Measurements from ENCODE around the gene KNL1. TPM values are rescaled to one million over a fixed set of nuclear protein-coding genes. Genes with fewer than 3 reads are reported as not detected.
A peak's percentile ranks its signal among the peaks of the same experiment; 100 is the strongest.
"Not testable (repeated sequence)": the region's sequence is repeated elsewhere in the genome, so short reads cannot be mapped to it uniquely, and the experiment has no call there.

KNL1 gene
- total RNA-seq, 1 donor from 2014 or later = 1.7 TPM

DNA sequence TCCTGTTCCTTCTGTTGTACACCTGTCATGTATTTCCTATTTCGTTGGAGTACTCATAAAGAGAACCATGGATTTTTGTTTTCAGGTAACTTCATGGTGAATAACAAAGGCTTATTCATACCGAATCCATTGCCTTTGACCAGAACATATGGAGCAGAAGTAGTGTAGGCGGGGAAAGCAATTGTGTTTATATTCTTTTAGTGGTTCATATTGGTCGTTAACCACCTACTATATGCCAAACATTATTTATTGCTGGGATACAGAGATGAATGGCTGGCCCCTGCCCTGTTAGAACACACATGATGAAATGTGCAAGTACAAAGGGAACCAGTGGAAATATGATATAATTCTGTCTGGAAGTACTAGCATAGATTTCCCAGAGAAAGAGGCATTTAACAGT is 15.2 kb upstream of the KNL1 start:
- DNase-seq (ENCODE audit: low spot score) (no peak), ATAC-seq (no peak)

DNA sequence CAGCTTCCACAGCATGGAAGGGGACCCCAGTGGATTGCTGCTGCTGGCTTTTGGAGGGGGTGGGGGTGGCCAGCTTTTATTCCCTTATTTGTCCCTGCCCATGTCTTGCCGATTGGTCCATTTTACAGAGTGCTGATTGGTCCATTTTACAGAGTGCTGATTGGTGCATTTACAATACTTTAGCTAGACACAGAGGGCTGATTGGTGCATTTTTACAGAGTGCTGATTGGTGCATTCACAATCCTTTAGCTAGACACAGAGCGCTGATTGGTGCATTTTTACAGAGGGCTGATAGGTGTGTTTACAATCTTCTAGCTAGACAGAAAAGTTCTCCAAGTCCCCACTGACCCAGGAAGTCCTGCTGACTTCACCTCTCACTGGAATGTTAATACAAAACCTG is 12.3 kb upstream of the KNL1 start:
- not testable (repeated sequence) for ATAC-seq; DNase-seq (ENCODE audit: low spot score)

DNA sequence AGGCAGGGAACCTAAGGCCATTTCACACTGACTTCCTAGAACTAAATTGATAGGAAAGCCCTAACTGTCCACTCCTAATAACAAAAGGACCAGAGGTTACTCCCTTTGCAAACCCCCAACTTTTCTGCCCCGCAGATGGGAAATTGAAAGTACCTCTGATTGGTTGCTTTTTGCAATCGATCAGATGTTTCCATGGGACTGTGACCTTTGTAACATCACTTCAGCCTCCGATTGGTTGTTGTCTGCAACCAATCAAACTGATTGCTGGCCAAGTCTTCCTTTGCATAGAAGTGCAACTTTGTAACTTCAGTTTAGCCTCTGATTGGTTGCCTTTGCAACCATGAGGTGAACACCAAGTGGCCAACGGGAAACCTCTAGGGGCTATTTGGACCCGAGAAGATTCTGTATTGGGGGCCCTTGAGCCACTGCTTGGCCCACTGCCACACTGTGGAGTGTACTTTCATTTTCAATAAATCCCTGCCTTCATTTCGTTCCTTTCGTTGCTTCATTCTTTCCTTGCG is 11.3 kb upstream of the KNL1 start:
- ATAC-seq = peak; percentile 91

DNA sequence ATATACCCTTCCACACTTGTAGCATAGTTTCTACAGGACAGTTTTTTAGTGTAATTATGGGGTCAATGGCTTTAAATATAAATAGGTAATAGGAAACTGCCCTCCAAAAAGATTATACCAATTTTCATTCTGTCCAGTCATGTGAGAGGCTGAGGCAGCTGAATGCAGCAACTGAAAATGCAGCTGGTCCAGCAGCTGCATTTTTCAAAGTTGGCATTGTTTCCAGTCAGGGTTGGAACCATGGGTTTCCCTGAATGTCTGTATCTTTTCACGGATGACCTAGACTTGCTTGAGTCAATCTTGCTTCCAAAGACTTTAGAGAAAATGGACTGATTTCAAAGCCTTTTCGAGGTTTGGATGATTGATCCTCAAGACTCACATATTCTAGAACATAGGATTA is 9.9 kb upstream of the KNL1 start:
- ATAC-seq (no peak), DNase-seq (ENCODE audit: low spot score) (no peak)

More for the DNA sequence above, 11.3 kb upstream of the KNL1 start:
- peak; percentile 86 for DNase-seq (ENCODE audit: low spot score)

DNA sequence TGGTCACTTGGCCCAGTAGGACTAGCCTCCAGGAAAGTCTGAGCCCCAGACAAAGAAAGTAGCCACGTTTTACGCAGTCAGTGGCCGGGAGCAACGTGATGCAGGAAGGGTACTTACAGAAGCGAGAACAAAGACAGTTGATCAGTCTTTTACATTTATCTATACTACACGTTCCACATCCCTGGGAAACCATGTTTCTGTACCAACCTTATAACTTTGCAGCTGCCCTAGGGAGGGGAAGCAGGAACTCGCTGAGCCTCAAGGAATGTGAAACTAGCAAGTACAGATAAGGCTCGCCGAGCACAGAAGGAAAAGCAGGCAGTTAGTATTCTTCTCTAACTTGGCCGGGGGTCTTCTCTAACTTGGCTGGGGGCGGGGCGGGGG is 3.4 kb upstream of the KNL1 start:
- DNase-seq (ENCODE audit: low spot score) = peak; percentile 12
- no peak for ATAC-seq

DNA sequence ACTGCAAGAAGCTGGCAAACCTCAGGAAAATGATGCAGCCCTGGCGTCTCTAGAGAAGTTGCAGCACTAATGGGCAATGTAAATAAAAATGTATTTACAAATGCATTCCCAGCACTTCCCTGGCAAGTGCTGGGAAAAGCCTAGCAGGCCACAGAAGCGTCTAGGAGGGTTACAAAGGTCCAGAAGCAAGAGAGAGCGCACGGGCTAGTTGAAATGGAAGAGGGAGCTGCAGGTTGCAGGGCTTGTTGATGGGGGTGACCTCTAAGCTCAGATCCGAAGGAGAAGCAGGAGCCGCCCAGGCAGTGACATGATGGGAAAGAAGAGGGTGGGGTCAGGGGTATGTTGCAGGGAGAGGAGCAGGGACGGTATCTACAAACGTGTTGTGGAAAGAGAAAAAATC is 2.7 kb upstream of the KNL1 start:
- ATAC-seq = no peak

DNA sequence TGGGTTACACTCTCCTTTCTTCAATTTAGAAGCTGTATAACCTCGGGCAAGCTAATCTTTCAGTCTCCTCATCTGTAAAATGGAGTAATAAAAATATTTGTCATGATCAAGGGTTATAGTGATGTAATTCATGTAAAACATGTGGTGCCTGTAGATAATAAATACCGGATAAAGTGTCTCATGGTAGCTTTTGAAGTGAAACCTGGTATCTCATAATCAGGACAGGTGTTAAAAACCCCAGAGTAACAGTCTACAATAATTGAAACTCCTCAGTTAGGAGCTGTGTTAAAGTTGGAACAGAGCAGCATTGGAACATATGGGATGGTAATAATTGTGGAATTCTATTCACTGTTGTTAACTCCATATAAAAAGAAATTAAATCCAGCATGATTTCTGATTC is 884 bp upstream of the KNL1 start:
- ATAC-seq (no peak), DNase-seq (ENCODE audit: low spot score) (no peak)

More for the DNA sequence above, 2.7 kb upstream of the KNL1 start:
- peak; percentile 21 for DNase-seq (ENCODE audit: low spot score)

DNA sequence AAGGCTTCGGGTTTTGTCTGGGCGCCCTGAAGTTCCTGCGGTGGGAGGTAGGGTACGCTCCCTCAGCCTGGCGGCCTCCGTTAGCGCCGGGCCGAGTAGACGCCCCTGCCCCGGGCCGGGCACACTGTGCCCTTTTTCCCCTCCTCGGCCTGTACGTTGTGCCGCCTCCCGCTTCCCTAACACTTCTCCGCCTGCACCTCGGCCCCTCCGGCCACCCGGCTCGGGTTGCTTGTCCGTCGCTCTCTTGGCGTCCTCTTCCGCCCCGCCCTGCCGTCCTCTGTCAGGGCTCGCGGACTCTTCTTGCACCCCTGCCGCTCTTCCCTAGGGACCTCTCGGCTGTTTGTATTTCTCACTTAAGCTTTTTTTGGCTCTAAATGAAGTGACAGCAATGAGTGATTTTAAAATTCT is 384 bp downstream of the KNL1 start:
- ATAC-seq (peak; percentile 70), DNase-seq (ENCODE audit: low spot score) (peak; percentile 64)

DNA sequence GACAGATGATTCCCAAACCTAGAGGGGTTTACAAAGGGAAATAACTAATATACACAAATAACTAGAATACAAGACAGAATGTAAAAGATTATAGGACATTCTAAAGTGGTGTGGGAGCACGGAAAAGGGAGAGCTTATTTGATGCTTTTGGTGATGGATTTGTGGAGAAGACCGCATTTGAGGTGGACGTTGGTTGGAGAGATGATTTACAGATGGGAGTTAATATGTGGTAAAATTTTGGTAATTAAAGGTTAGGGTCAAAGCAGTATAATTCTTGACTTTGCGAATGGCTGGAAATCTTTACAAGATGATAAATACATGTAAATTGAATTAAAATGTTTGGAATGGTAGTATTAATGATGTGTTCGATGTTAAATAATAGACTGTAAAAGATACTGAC is 1.2 kb downstream of the KNL1 start:
- DNase-seq (ENCODE audit: low spot score) (no peak), ATAC-seq (no peak)

DNA sequence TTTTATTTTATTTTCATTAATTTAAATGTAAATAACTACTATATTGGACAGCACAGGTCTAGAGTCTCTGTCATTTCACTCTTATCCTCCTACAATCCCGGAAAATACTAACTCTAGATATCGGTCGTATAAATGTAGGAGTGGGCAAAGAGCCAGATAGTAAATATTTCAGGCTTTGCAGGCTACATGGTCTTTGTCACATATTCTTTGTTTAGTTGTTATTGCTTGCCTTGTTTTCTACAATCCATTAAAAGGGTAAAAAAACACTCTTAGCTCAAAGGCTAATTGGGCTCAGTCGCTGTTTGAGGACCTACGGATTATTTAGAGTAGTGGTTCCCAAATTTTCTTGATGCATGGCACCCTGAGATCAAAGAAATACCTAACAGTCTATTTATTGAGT is 1.7 kb downstream of the KNL1 start:
- no peak for ATAC-seq
- DNase-seq (ENCODE audit: low spot score) = no peak

DNA sequence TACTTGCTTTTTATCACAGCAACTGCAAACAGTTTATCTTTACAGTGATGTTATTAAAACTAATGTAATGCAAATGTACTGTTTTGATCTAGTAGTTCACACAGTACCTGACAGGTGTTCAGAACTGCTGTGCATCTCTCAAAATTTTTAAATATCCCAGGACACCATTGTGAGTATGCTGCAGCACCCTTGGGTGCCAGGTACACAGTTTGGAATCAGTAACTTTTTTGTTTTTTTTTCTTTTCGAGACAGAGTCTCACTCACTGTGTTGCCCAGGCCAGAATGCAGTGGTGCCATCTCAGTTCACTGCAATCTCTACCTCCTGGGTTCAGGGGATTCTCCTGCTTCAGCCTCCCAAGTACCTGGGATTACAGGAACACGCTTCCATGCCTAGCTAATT is 3.0 kb downstream of the KNL1 start:
- ATAC-seq = no peak
- no peak for DNase-seq (ENCODE audit: low spot score)

DNA sequence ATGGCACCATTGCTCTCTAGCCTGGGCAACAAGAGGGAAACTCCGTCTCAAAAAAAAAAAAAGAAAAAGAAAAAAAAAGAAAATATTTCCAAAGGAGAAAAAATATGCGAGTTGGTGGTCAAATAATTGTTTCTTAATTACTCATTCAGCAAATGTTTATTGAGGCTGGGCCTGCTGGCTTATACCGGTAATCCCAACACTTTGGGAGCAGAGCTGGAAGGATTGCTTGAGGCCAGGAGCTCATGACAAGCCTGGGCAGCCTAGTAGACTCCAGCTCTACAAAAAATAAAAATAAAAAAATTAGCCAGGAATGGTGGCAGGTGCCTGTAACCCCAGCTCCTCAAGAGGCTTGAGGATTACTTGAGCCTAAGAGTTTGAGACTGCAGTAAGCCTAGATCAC is 4.1 kb downstream of the KNL1 start:
- no peak for DNase-seq (ENCODE audit: low spot score)
- ATAC-seq = no peak

DNA sequence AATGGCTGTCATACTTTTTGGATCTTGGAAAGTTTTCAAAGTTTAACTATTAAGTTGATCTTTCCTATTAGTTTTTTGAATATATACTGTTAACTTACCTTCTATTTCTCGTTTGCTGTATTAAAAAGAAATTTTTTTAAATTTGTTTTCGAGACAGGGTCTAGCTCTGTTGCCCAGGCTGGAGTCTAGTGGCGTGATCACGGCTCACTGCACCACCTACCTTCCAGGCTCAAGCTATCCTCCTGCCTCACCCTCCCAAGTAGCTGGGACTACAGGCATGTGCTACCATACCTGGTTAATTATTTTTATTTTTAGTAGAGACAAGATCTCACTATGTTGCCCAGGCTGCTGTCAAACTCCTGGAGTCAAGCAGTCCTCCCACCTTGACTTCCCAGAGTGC is 4.6 kb downstream of the KNL1 start:
- no peak for ATAC-seq
- DNase-seq (ENCODE audit: low spot score) = no peak

DNA sequence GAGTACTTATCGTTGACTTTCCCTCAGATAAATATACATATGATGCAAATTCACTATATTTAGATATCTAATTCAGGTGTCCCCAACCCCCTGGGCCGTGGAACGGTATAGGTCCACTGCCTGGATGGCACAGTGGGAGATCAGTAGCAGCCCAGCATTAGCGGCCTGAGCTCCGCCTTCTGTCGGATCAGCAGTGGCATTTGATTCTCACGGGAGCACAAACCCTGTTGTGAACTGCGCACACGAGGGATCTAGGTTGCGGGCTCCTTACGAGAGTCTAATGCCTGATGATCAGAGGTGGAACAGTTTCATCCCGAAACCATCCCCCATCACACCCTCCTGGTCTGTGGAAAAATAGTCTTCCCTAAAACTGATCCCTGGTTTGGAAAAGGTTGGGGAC is 6.9 kb downstream of the KNL1 start:
- ATAC-seq = no peak
- DNase-seq (ENCODE audit: low spot score) = no peak

DNA sequence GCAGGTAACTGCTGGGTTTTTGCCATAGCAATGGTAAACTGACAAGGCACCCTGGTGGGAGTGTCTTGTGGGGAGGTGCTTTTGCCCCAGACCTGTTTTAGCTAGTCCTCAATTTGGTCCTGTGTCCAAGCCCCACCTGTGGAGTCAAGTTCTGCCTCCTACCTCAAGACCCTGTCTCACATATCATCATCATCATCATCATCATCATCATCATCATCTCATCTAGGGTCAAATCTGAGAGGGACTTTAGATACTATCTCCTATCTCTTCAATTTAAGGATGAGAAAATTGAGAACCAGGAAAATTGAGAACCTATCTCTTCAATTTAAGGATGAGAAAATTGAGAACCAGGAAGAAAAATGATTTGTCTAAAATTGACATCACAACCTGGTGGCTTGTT is 9.9 kb downstream of the KNL1 start:
- ATAC-seq (no peak), DNase-seq (ENCODE audit: low spot score) (no peak)

DNA sequence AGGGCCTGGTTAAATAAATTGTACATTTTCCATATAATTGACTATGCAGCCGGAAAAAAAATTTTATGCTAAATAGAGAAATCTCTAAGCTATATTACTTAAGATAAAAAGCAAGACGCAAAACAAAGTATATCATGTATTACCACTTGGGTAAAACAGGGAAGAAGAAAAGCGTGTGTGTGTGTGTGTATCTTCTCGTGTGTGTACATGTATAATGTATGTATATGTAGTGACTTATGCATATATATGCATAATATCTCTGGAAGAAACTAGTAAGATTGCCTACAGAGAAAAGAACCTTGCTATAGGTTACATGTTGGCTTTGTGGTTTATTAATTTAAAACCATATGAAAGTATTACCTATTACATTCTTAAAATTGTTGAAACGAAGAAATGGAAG is 19.0 kb downstream of the KNL1 start:
- ATAC-seq = no peak
- no peak for DNase-seq (ENCODE audit: low spot score)

DNA sequence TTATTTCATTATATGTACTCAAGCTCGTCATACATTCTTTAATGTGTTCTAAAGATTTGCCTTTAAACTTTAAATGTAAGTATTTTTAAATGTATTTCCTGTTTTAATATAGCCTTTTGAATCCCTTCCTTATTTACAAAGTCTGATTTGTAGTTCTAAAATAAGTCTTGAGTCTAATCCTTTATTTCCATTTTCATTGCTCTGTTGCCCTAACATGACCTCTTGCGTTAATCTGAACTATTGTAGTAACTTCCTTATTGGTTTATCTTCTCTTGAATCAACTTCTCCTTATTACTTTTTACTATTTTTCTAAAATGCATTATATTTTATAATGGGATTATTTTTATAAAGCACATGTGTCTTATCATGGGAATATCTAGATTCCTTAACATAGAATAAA is 24.0 kb downstream of the KNL1 start:
- ATAC-seq (no peak), DNase-seq (ENCODE audit: low spot score) (no peak)

DNA sequence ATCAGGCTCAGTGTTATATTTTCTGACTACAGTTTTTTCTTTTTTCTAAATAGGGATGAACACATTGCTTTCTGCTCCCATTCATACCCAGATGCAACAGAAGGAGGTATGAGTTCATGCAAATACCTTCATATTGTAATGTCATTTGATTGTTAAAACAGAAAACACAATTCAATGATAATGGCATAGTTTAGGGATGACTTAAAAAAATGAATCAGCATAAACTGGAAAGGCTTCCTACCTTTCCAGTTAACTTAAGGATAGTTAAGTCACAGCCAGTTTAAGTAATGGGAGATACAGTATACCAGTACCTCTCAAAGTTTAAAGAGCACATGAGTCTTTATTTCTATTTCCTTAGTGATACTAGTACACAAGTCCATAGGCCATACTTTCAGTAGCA is 24.9 kb downstream of the KNL1 start:
- DNase-seq (ENCODE audit: low spot score) = no peak

DNA sequence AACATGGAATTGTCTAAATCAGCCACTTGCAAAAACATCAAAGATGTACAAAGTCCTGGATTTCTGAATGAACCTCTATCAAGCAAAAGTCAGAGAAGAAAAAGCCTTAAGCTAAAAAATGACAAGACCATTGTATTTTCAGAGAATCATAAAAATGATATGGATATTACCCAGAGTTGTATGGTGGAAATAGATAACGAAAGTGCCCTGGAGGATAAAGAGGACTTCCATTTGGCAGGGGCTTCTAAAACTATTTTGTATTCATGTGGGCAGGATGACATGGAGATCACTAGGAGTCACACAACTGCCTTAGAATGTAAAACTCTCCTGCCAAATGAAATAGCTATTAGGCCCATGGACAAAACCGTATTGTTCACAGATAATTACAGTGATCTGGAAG is 29.3 kb downstream of the KNL1 start:
- no peak for ATAC-seq
- DNase-seq (ENCODE audit: low spot score) = no peak

More for the DNA sequence above, 24.9 kb downstream of the KNL1 start:
- ATAC-seq = no peak

DNA sequence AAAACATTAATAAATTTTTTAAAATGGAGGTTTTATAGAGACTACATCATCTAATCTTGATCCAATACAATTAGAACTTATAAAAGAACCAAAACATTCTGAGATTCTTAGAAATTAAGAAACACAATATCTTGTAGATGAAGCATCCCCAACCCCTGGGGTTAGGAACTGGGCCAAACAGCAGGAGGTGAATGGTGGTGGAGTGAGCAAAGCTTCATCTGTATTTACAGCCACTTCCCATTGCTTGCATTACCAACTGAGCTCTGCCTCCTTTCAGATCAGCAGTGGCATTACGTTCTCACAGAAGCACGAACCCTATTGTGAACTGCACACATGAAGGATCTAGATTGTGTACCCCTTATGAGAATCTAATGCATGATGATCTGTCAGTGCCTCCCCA is 36.3 kb downstream of the KNL1 start:
- no peak for ATAC-seq
- DNase-seq (ENCODE audit: low spot score) = no peak

DNA sequence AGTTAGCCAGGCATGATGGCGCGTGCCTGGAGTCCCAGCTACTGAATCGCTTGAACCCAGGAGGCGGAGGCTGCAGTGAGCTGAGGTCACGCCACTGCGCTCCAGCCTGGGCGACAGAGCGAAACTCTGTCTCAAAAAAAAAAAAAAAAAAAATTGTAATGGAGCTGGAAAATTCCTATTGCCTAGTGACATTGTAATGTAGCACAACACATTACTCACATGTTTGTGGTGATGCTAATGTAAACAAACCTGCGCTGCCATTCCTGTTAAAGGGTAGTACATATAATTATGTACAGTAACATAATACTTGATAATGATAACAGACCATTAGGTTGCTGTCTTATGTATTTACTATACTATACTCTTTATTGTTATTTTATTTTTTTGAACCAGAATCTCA is 39.1 kb downstream of the KNL1 start:
- no peak for DNase-seq (ENCODE audit: low spot score)
- ATAC-seq = no peak

DNA sequence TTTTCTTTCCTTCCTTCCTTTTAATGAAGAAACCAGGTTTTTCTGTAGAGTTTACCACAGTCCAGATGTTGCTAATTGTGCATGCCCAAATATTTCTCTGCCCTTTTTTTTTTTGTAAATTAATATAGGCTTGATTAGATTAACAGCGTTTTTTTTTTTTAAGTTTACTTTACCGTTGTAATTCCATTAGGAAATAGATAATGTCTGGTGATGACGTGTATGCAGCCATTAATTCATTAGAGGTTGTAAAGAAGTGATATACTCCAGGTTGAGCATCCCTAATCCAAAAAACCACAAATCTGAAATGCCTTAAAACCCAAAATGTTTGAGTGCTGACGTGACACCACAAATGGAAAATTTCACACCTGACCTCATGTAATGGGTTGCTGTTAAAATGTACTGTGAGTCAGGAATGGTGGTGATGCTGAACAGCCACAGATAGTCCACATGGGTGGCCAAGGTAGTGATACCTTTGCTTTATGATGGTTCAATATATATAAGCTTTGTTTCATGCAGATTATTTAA is 43.2 kb downstream of the KNL1 start:
- no peak for DNase-seq (ENCODE audit: low spot score)
- no peak for ATAC-seq

DNA sequence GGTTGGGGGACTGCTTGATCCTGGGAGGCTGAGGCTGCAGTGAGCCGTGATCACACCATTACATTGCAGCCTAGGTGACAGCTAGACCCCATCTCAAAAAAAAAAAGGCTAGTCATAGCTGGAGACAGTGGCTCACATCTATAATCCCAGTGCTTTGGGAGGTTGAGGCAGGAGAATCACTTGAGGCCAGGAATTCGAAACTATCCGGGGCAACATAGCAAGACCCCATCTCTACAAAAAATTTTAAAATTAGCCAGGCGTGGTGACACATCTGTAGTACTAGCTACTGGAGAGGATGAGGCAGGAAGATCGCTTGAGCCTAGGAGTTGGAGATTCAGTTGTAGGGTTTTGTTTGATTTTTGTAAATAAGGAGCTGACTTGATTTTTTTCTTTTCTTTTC is 45.6 kb downstream of the KNL1 start:
- DNase-seq (ENCODE audit: low spot score) = no peak
- ATAC-seq = no peak

DNA sequence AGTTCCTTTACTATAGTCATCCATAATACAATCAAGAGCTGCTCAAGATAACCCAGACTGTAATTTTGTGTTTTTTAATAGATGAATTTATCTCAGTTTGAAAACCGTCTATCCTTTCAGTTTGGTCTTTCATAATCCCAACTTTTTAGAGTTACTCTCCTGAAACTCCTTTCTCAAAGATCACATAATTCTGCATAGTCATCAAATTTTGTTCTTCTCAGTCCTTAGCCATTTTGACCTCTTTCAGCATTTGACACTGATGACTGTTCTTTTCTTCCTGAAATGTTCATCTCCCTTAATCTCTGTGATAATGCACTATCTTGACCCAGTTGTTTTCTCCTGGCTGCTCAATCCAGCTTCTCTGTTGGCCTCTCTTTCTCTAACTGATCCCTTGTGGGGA is 53.5 kb downstream of the KNL1 start:
- ATAC-seq = no peak

More for the DNA sequence above, 53.5 kb downstream of the KNL1 start:
- no peak for DNase-seq (ENCODE audit: low spot score)
